SK-N-SH (cell line): ENCODE measurements around the gene P4HA3.

Source experiments
- CHD2 ChIP-seq: fragments of 150-350 bp; IDR thresholded peaks from 2 replicates; pipeline ENCODE4 v1.6.1; 2018; ENCODE audit warnings: low read length; ENCODE audit not compliant: partially characterized antibody
- CTCF ChIP-seq: fragments of 200-600 bp; sonication (generic); IDR thresholded peaks from 2 replicates; pipeline ENCODE4 v1.6.1; 2017; ENCODE audit warnings: antibody characterized with exemption, mild to moderate bottlenecking, moderate library complexity
- EZH2phosphoT487 ChIP-seq: fragments of 200-600 bp; sonication (generic); IDR thresholded peaks from 2 replicates; pipeline ENCODE4 v1.6.1; 2017; ENCODE audit warnings: low read depth, mixed run types, mild to moderate bottlenecking, antibody characterized with exemption, moderate library complexity, borderline replicate concordance
- FOXJ3 ChIP-seq: sonication (generic); formaldehyde crosslinking; IDR thresholded peaks from 2 replicates; pipeline ENCODE4 v1.5.1; 2020; ENCODE audit warnings: mild to moderate bottlenecking, missing genetic modification reagents
- JUND ChIP-seq: IDR thresholded peaks from 2 replicates; pipeline ENCODE4 v1.4.0; 2012
- NFIC ChIP-seq: IDR thresholded peaks from 2 replicates; pipeline ENCODE4 v1.4.0; 2012; ENCODE audit warnings: borderline replicate concordance
- POLR2AphosphoS5 ChIP-seq: IDR thresholded peaks from 2 replicates; pipeline ENCODE4 v1.6.1; 2012; ENCODE audit warnings: low read depth, low read length
- RXRA ChIP-seq: IDR thresholded peaks from 2 replicates; pipeline ENCODE4 v1.4.0; 2012; ENCODE audit warnings: low read depth, mild to moderate bottlenecking, borderline replicate concordance
- TAF1 ChIP-seq: IDR thresholded peaks from 2 replicates; pipeline ENCODE4 v1.6.1; 2012; ENCODE audit warnings: low read depth, mild to moderate bottlenecking, low read length, moderate library complexity, borderline replicate concordance

GRCh38 chr11:74237541-74237940 is 73.9 kb downstream of the P4HA3 start:
- TF ChIP-seq NFIC (no peak), CTCF (no peak), JUND (no peak), POLR2AphosphoS5 (no peak), EZH2phosphoT487 (no peak), RXRA (no peak), TAF1 (no peak), CHD2 (no peak), FOXJ3 (CRISPR knock-in tag) (no peak)
